Epidermal melanocyte (primary cell): ENCODE results near the gene HIRA.
"Not testable (repeated sequence)": the region's sequence is repeated elsewhere in the genome, so short reads cannot be mapped to it uniquely, and the experiment has no call there.

ENCODE experiments used
- DNase-seq: peaks from one replicate; pipeline ENCODE4 v3.0.0; 2011; ENCODE audit warnings: low spot score; ENCODE audit not compliant: insufficient read length

Gene HIRA

GRCh38 chr22:19463491-19464469 lies 32.2 kb upstream of the HIRA start:
- peak; percentile 44 for DNase-seq

- DNase-seq = no peak
Measured at GRCh38 chr22:19463008-19463407, 31.5 kb upstream of the HIRA start.

- no peak for DNase-seq
Measured at GRCh38 chr22:19461506-19461905, 30.0 kb upstream of the HIRA start.

DNA sequence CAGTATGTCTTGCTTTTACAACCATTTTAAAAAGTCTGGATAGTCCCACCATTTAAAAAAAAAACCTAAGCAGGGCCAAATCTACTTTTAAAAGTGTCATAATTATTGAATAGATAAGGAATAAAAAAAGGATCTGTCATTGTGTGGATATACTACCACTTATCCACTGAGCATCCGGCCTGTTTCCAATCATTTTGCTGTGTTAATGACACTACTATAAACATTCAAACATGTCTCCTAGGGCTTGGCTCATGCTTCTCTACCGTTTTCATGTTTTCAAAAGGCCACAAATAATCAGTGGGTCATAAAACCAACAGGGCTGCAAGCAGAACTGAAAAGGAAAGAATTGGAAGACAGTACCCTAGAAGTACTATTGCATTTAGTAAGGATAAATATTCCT lies 28.5 kb upstream of the HIRA start:
- no peak for DNase-seq

GRCh38 chr22:19457828-19458428 lies 26.4 kb upstream of the HIRA start:
- no peak for DNase-seq

DNA sequence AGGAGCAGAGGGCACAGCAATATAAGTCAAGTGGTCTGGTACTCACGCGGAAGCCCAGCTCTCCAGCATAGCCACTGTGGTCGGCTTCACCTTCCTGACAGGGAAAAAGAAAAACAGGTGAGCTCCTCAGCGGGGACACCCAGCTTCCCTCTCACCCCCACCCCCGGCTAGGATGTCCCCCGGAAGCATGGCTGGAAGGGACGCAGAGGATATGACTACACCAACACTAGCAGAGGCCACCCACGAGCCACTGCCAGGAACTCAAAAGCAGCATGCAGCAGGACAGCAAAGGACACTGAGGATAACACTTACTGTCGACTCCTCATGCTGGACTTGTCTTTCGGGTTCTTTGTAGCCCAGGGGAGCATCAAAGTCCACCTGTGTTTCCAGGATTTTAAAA lies 25.0 kb upstream of the HIRA start:
- no peak for DNase-seq

DNA sequence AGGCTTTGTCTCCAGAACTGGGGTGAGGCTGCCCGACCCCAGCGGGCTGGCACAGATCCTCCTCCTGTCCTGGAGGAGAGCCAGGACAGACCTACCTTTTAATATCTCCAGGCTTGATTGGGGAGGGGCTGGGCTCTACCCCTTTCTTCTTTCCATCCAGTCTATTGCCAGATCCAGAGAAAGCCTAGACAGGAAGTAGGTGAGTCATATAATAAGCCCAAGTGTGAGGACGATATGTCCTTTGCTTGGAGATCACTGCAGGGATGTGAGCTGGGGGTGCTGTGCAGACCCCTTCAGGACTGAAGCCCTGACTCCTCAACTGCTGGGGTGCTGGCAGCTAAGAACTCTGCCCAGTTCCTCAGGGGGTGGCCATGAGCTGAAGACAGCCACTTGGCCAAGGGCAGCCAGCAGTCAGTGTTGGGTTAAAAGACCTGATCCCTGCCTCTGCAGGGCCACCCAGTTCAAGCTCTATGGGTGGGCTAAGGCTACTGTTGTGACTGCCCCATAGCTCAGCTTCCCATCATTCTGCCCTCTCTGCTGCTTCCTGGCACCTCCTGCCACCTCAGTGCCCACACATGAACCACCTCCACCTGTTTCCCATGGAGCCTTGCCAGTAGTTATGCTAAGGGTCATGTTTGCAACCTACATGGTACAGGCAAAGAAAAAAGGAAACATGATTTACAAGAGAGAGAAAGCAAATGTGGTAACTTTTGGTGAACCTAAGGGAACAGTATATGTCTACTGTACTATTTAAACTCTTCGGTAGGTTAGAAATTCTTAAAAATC lies 24.2 kb upstream of the HIRA start:
- no peak for DNase-seq

DNA sequence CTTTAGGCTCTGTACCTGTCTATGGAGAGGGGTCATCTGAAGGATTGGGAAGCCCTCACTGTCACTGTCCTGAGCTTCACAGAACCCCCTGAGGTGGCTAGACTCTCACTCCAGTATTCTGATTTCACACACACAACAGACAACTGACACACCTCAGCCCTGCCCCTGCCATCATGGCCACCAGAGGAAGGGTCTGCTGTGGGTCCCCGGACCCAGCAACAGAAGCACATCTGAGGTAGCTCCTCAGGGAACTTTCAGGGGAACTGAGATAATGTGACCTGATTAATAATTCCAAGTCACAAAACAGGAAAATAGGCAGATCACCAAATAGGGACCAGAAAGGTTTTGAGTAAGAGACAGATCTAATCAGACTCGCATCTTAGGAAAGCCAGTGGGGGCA lies 23.5 kb upstream of the HIRA start:
- no peak for DNase-seq

DNA sequence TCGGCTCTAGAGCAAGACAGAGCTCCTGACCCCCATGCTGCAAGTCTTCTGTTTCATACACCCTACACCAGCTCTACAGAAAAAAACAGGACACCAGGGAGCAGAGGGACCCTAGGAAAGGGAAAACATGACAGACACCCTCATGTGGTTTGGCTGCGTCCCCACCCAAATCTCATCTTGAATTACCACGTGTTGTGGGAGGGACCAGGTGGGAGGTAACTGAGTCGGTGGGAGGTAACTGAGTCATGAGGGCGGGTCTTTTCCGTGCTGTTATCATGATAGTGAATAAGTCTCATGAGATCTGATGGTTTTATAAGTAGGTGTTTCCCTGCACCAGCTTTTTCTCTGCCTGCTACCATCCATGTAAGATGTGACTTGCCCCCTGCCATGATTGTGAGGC lies 22.6 kb upstream of the HIRA start:
- DNase-seq = no peak

DNA sequence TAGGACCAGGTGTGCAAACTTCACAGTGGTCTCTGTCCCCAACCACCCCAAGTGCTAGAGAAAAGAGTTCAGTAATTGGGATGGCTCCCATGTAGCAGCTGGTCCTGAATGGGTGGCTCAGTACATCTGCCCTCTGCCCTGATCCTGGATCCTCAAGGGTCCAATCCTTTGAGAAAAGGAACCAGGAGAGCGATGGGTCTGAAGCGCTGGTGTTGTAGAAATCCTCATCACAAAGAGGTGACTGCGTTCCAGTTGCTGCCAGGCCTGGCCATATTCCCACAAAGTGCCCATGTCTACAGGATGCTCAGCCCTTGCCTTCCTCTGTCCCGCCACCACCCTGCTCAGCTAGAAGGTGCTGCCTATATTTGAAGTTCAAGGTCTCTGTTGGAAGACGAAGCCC lies 22.2 kb upstream of the HIRA start:
- no peak for DNase-seq

- DNase-seq = no peak
Measured at GRCh38 chr22:19451570-19451969, 20.0 kb upstream of the HIRA start.

- DNase-seq = no peak
Measured at GRCh38 chr22:19450363-19451175, 19.0 kb upstream of the HIRA start.

- DNase-seq = no peak
Measured at GRCh38 chr22:19449422-19449767, 17.9 kb upstream of the HIRA start.

GRCh38 chr22:19448739-19449421 lies 17.3 kb upstream of the HIRA start:
- DNase-seq = no peak

GRCh38 chr22:19448076-19448607 lies 16.6 kb upstream of the HIRA start:
- peak; percentile 42 for DNase-seq

DNA sequence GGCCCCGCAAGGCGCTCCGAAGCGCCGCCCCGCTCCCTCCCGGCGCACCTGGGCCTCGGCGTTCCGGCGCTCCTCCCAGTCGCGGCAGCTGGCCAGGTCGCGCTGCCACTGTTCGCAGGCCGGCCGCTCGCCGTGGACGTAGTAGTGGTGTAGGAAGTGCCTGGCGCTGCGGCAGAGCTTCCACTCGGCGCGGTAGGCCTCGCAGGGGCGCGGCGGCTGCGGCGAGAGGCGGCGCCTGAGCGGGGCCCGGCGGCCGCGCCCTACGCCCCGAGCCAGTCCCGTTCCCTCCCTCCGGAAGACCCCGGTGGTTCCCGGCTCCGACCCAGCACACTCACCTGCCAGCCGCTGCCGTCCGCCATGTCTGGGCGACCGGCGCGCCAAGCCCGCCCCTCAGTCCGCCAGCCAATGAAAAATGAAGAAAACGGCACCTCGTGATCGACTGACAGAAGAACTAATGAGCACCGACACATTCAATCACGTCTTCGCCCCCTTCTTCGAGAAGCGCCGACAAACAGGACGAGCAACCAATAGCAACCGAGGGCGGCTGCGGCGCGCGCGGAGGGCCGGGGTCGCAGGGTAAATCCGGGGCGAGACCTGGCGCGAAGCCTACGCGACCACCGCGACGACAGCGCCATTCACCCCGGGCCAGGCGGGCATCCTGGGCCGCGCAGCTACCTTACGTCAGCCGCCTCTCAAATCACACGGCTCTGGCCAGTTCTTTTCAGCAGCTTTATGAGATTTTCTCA lies 16.0 kb upstream of the HIRA start, which contains the start of gene C22orf39:
Gene C22orf39 (minus strand): TSS at position 382 of the 746 bp plus-strand sequence. CDS start 23 bp downstream, at position 359.
- DNase-seq = peak; percentile 97

- no peak for DNase-seq
Measured at GRCh38 chr22:19446603-19447329, 15.2 kb upstream of the HIRA start.

- DNase-seq = not testable (repeated sequence)
Measured at GRCh38 chr22:19445279-19445982, 13.9 kb upstream of the HIRA start.
